GM12891 (cell line): ENCODE data around the gene AKAP12.

Experiments used
- PAX5 ChIP-seq: IDR thresholded peaks from 2 replicates; pipeline ENCODE4 v1.6.1; 2011; ENCODE audit warnings: low read length, moderate library complexity, mild to moderate bottlenecking; ENCODE audit not compliant: insufficient read depth, severe bottlenecking
- POLR2A ChIP-seq: IDR thresholded peaks from 2 replicates; pipeline ENCODE4 v1.6.1; 2011; ENCODE audit warnings: low read depth, low read length, control low read depth
- POLR2AphosphoS5 ChIP-seq: IDR thresholded peaks from 2 replicates; pipeline ENCODE4 v1.6.1; 2011; ENCODE audit warnings: low read depth, low read length, control low read depth
- POU2F2 ChIP-seq: IDR thresholded peaks from 2 replicates; pipeline ENCODE4 v1.6.1; 2011; ENCODE audit warnings: low read depth, mild to moderate bottlenecking, control low read depth, low read length, moderate library complexity
- SPI1 ChIP-seq: IDR thresholded peaks from 2 replicates; pipeline ENCODE4 v1.6.1; 2011; ENCODE audit warnings: low read depth, low read length, control low read depth
- TAF1 ChIP-seq: IDR thresholded peaks from 2 replicates; pipeline ENCODE4 v1.6.1; 2011; ENCODE audit warnings: low read depth, low read length, control low read depth

- no peak for TF ChIP-seq POLR2AphosphoS5
- 0 out of 2 replicates have a peak, but pooled peaks have one; percentile 0 for TF ChIP-seq POLR2A
- no peak for TF ChIP-seq SPI1
- TF ChIP-seq TAF1 = no peak
- TF ChIP-seq PAX5 = no peak
- TF ChIP-seq POU2F2 = no peak
Observed at GRCh38 chr6:151403919-151404308, 164.1 kb downstream of the AKAP12 start.
